SU-DHL-6 (cell line): ENCODE results near the gene DSP.

Experiments used
- EZH2phosphoT487 ChIP-seq: fragments of 200-600 bp; sonication (generic), shearing (Covaris generic); conservative IDR thresholded peaks from 2 replicates; pipeline ENCODE4 v1.6.1; 2018; ENCODE audit warnings: mild to moderate bottlenecking, antibody characterized with exemption, low read length, moderate library complexity, mixed read lengths
- TF ChIP-seq, protein P1 (sequence below): fragments of 200-600 bp; sonication (generic); IDR thresholded peaks from one replicate; pipeline ENCODE4 v1.5.1; 2017; ENCODE audit warnings: antibody characterized with exemption, mild to moderate bottlenecking, low read length, moderate library complexity; ENCODE audit not compliant: insufficient read depth, poor library complexity, severe bottlenecking

GRCh38 chr6:7534192-7534591 is 7.3 kb upstream of the DSP start:
- TF ChIP-seq, protein P1, sequence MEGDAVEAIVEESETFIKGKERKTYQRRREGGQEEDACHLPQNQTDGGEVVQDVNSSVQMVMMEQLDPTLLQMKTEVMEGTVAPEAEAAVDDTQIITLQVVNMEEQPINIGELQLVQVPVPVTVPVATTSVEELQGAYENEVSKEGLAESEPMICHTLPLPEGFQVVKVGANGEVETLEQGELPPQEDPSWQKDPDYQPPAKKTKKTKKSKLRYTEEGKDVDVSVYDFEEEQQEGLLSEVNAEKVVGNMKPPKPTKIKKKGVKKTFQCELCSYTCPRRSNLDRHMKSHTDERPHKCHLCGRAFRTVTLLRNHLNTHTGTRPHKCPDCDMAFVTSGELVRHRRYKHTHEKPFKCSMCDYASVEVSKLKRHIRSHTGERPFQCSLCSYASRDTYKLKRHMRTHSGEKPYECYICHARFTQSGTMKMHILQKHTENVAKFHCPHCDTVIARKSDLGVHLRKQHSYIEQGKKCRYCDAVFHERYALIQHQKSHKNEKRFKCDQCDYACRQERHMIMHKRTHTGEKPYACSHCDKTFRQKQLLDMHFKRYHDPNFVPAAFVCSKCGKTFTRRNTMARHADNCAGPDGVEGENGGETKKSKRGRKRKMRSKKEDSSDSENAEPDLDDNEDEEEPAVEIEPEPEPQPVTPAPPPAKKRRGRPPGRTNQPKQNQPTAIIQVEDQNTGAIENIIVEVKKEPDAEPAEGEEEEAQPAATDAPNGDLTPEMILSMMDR, result no peak
- TF ChIP-seq EZH2phosphoT487, result no peak
